Bone marrow (tissue), 2 donors: ENCODE results near the gene CALML4.

Experiments used
- DNase-seq, 2 donors: peaks; one replicate each; lab custom pipeline; 2025; lab: John Stamatoyannopoulos, UW

The CALML4 gene

GRCh38 chr15:68143785-68144184 lies 61.3 kb downstream of the CALML4 start:
- no peak for DNase-seq

- DNase-seq, result no peak
Measured at GRCh38 chr15:68143129-68143528, 62.0 kb downstream of the CALML4 start.
